H9 (cell line): ENCODE measurements around the gene TDP1. TPM values are rescaled to one million over a fixed set of nuclear protein-coding genes. Genes with fewer than 3 reads are reported as not detected.

Source experiments
- DNase-seq: peaks from one replicate; pipeline ENCODE4 v3.0.0-alpha.2; 2017
- H2AFZ ChIP-seq: one replicate; pipeline ENCODE4 v1.6.1; 2013; ENCODE audit warnings: mild to moderate bottlenecking, low read length, control low read depth, moderate library complexity
- H2AK5ac ChIP-seq: 2 replicates; pipeline ENCODE4 v1.6.1; 2013; ENCODE audit warnings: low read length, control low read depth, mixed read lengths; ENCODE audit not compliant: insufficient read length
- H2BK120ac ChIP-seq: one replicate; pipeline ENCODE4 v1.6.1; 2013; ENCODE audit warnings: low read depth, mild to moderate bottlenecking, low read length, control low read depth, inconsistent platforms; ENCODE audit not compliant: poor library complexity, severe bottlenecking
- H2BK12ac ChIP-seq: 2 replicates; pipeline ENCODE4 v1.6.1; 2013; ENCODE audit warnings: low read length, control low read depth, mixed read lengths, low read depth; ENCODE audit not compliant: insufficient read length
- H2BK15ac ChIP-seq: 2 replicates; pipeline ENCODE4 v1.6.1; 2013; ENCODE audit warnings: low read depth, low read length, control low read depth
- H2BK20ac ChIP-seq: one replicate; pipeline ENCODE4 v1.6.1; 2013; ENCODE audit warnings: low read depth, mild to moderate bottlenecking, low read length, control low read depth, inconsistent platforms; ENCODE audit not compliant: poor library complexity, severe bottlenecking
- H2BK5ac ChIP-seq: 2 replicates; pipeline ENCODE4 v1.6.1; 2013; ENCODE audit warnings: low read length, control low read depth, mixed read lengths; ENCODE audit not compliant: insufficient read length
- H3K14ac ChIP-seq: 2 replicates; pipeline ENCODE4 v1.6.1; 2013; ENCODE audit warnings: low read length, control low read depth; ENCODE audit not compliant: insufficient read depth
- H3K18ac ChIP-seq: 2 replicates; pipeline ENCODE4 v1.6.1; 2013; ENCODE audit warnings: low read depth, mild to moderate bottlenecking, mixed read lengths, low read length, control low read depth; ENCODE audit not compliant: insufficient read length
- H3K23ac ChIP-seq: 2 replicates; pipeline ENCODE4 v1.6.1; 2013; ENCODE audit warnings: low read length, control low read depth, mixed read lengths, low read depth; ENCODE audit not compliant: insufficient read length
- H3K23me2 ChIP-seq: 2 replicates; pipeline ENCODE4 v1.6.1; 2013; ENCODE audit warnings: low read depth, mild to moderate bottlenecking, mixed read lengths, low read length, control low read depth; ENCODE audit not compliant: insufficient read length, poor library complexity, severe bottlenecking
- H3K27ac ChIP-seq: 2 replicates; pipeline ENCODE4 v1.5.1; 2013; ENCODE audit warnings: low read length, control low read depth, mixed read lengths, low read depth; ENCODE audit not compliant: insufficient read length
- H3K27me3 ChIP-seq: 2 replicates; pipeline ENCODE4 v1.6.1; 2013; ENCODE audit warnings: low read length, control low read depth, inconsistent platforms; ENCODE audit not compliant: insufficient read depth
- H3K4ac ChIP-seq: 2 replicates; pipeline ENCODE4 v1.6.1; 2013; ENCODE audit warnings: low read depth, mild to moderate bottlenecking, control low read depth, inconsistent platforms, low read length, moderate library complexity
- H3K4me1 ChIP-seq: 2 replicates; pipeline ENCODE4 v1.6.1; 2013; ENCODE audit warnings: low read length, control low read depth, inconsistent platforms; ENCODE audit not compliant: insufficient read depth
- H3K4me2 ChIP-seq: 2 replicates; pipeline ENCODE4 v1.6.1; 2013; ENCODE audit warnings: low read length, control low read depth, mixed read lengths; ENCODE audit not compliant: insufficient read length, insufficient read depth
- H3K56ac ChIP-seq: 2 replicates; pipeline ENCODE4 v1.6.1; 2013; ENCODE audit warnings: low read depth, mild to moderate bottlenecking, mixed read lengths, low read length, control low read depth; ENCODE audit not compliant: insufficient read length
- H3K79me1 ChIP-seq: 2 replicates; pipeline ENCODE4 v1.6.1; 2013; ENCODE audit warnings: low read depth, mild to moderate bottlenecking, moderate library complexity, low read length, control low read depth, inconsistent platforms; ENCODE audit not compliant: insufficient read depth, poor library complexity, severe bottlenecking
- H3K79me2 ChIP-seq: 2 replicates; pipeline ENCODE4 v1.6.1; 2013; ENCODE audit warnings: low read length, control low read depth, inconsistent platforms; ENCODE audit not compliant: insufficient read depth
- H3K9ac ChIP-seq: 2 replicates; pipeline ENCODE4 v1.6.1; 2013; ENCODE audit warnings: low read length, control low read depth, mixed read lengths; ENCODE audit not compliant: insufficient read length; ENCODE audit errors: extremely low read depth
- H3K9me3 ChIP-seq: one replicate; pipeline ENCODE4 v1.6.1; 2013; ENCODE audit warnings: low read depth, low read length, inconsistent platforms; ENCODE audit not compliant: control insufficient read depth
- H3T11ph ChIP-seq: one replicate; pipeline ENCODE4 v1.6.1; 2013; ENCODE audit warnings: mild to moderate bottlenecking, low read length, control low read depth, inconsistent platforms
- H4K20me1 ChIP-seq: one replicate; pipeline ENCODE4 v1.6.1; 2013; ENCODE audit not compliant: control insufficient read depth, insufficient read length, insufficient read depth
- H4K5ac ChIP-seq: 2 replicates; pipeline ENCODE4 v1.6.1; 2013; ENCODE audit warnings: low read depth, mild to moderate bottlenecking, mixed read lengths, low read length, control low read depth; ENCODE audit not compliant: insufficient read length
- H4K8ac ChIP-seq: replicated peaks from 2 replicates; pipeline ENCODE4 v1.6.1; 2013; ENCODE audit warnings: low read length, control low read depth, mixed read lengths, low read depth; ENCODE audit not compliant: insufficient read length
- H4K91ac ChIP-seq: 2 replicates; pipeline ENCODE4 v1.6.1; 2013; ENCODE audit warnings: low read depth, mild to moderate bottlenecking, moderate library complexity, mixed read lengths, low read length, control low read depth; ENCODE audit not compliant: insufficient read length
- H3K27ac Mint-ChIP-seq, 3 experiments: 2 replicates in 2 of 3; 3 replicates in 1 of 3; pipeline ENCODE4 v1.8.0; 2020 to 2021; ENCODE audit warnings: mixed read lengths in 3 of 3, mild to moderate bottlenecking in 1 of 3, moderate library complexity in 1 of 3
- H3K27me3 Mint-ChIP-seq: 2 replicates; pipeline ENCODE4 v1.8.0; 2021; ENCODE audit warnings: low read depth, mild to moderate bottlenecking, moderate library complexity, mixed read lengths
- H3K36me3 Mint-ChIP-seq, 3 experiments: 2 replicates in 2 of 3; 3 replicates in 1 of 3; pipeline ENCODE4 v1.8.0; 2020 to 2021; ENCODE audit warnings: low read depth in 3 of 3, mixed read lengths in 3 of 3; ENCODE audit not compliant: insufficient read depth in 1 of 3
- H3K4me1 Mint-ChIP-seq, 2 experiments: 2 replicates each; pipeline ENCODE4 v1.8.0; 2020; ENCODE audit warnings: mixed read lengths in 2 of 2
- H3K4me3 Mint-ChIP-seq, 2 experiments: 2 replicates in 1 of 2; 3 replicates in 1 of 2; pipeline ENCODE4 v1.8.0; 2020 to 2021; ENCODE audit warnings: mild to moderate bottlenecking in 2 of 2, mixed read lengths in 2 of 2, moderate library complexity in 1 of 2
- H3K9me3 Mint-ChIP-seq, 2 experiments: 2 replicates in 1 of 2; 3 replicates in 1 of 2; pipeline ENCODE4 v1.8.0; 2020; ENCODE audit warnings: mild to moderate bottlenecking in 2 of 2, mixed read lengths in 2 of 2, moderate library complexity in 1 of 2
- CTCF ChIP-seq: fragments of 200-600 bp; sonication (generic); conservative IDR thresholded peaks from 3 replicates; pipeline ENCODE4 v1.8.0; 2021; ENCODE audit warnings: antibody characterized with exemption, mild to moderate bottlenecking
- WGBS: extraction: QIAGEN DNeasy Blood & Tissue Kit; methylation state at CpG from one replicate; pipeline ENCODE4 v1.1.7; 2013; ENCODE audit warnings: missing lambda C conversion rate, low lambda C conversion rate, mixed read lengths; ENCODE audit not compliant: insufficient read length; ENCODE audit errors: extremely low coverage; 5-methylcytosine and 5-hydroxymethylcytosine counted together
- total RNA-seq: library from RNA; stranded (reverse); gene quantifications from 2 replicates; pipeline ENCODE4 v1.2.1, GENCODE V29; 2021

The TDP1 gene
- total RNA-seq, 1 experiment from 2014 or later = 53.4 TPM

- H4K91ac ChIP-seq = no peak overlapping the region
- no peak overlapping the region for H2AK5ac ChIP-seq
- no peaks in the 10 kb centered on the region for H3K79me2 ChIP-seq
- DNase-seq = no peak
- H2BK20ac ChIP-seq = no peak overlapping the region
- no peak overlapping the region for H3K14ac ChIP-seq
- H3K4me1 ChIP-seq = no peaks in the 10 kb centered on the region
- no peaks in the 10 kb centered on the region for H3K23me2 ChIP-seq
- no peak overlapping the region for H3K18ac ChIP-seq
- no peak overlapping the region for H3K4me2 ChIP-seq
- H2BK5ac ChIP-seq = no peak overlapping the region
- H2BK15ac ChIP-seq = no peak overlapping the region
- TF ChIP-seq CTCF = no peak
- H3K36me3 Mint-ChIP-seq = no peaks in the 10 kb centered on the region
- H3K4me1 Mint-ChIP-seq = peaks cover 5 to 7% of the 10 kb centered on the region in 2 experiments
- no peak overlapping the region for H3K9ac ChIP-seq
- H4K8ac ChIP-seq = no peak overlapping the region
- H2AFZ ChIP-seq = no peak overlapping the region
- H4K20me1 ChIP-seq = no peaks in the 10 kb centered on the region
- H3K9me3 ChIP-seq = no peaks in the 10 kb centered on the region
- no peak overlapping the region for H3K4me3 Mint-ChIP-seq
- no peaks in the 10 kb centered on the region; the same call in 1 of the 2 replicates for H3K27me3 Mint-ChIP-seq
- no peaks in the 10 kb centered on the region for H3K9me3 Mint-ChIP-seq
- H4K5ac ChIP-seq = no peak overlapping the region
- no peak overlapping the region for H2BK120ac ChIP-seq
- H3K23ac ChIP-seq = no peak overlapping the region
- no peaks in the 10 kb centered on the region for H3K27me3 ChIP-seq
- no peak overlapping the region for H3K27ac ChIP-seq
- H3K27ac Mint-ChIP-seq = no peak overlapping the region
- H3K56ac ChIP-seq = no peak overlapping the region
- no peak overlapping the region for H2BK12ac ChIP-seq
- WGBS = no CpG with 5 or more reads among the region's 2 CpGs
- H3K4ac ChIP-seq = no peak overlapping the region
- H3K79me1 ChIP-seq = no peaks in the 10 kb centered on the region
- H3T11ph ChIP-seq = no peak overlapping the region
Measured at GRCh38 chr14:89918721-89919120, 37.0 kb upstream of the TDP1 start.
